HG03457 (cell line): Measurements from ENCODE around the gene PARN.
"Not testable (repeated sequence)": the region's sequence is repeated elsewhere in the genome, so short reads cannot be mapped to it uniquely, and the experiment has no call there.

ENCODE experiments used
- ATAC-seq: cut with Tn5 transposase; IDR thresholded peaks from one replicate; pipeline ENCODE4 v1.9.1; 2021; ENCODE audit warnings: moderate number of reproducible peaks; ENCODE audit not compliant: unreplicated experiment

The PARN gene

GRCh38 chr16:14629919-14630619, at the start of gene PARN:
Gene PARN (minus strand): TSS chr16:14630260. CDS start chr16:14630125, 135 bp downstream.
- peak; percentile 40 for ATAC-seq

GRCh38 chr16:14678748-14679497, 48.9 kb upstream of the PARN start:
- ATAC-seq = no peak

- ATAC-seq = no peak
These were observed 47.6 kb upstream of the PARN start for GRCh38 chr16:14677627-14678026.

- ATAC-seq = no peak
These were observed 46.6 kb upstream of the PARN start for GRCh38 chr16:14676633-14677032.

GRCh38 chr16:14672403-14672971, 42.4 kb upstream of the PARN start:
- no peak for ATAC-seq

GRCh38 chr16:14669776-14670175, 39.7 kb upstream of the PARN start:
- ATAC-seq = no peak

GRCh38 chr16:14668556-14669223, 38.6 kb upstream of the PARN start:
- no peak for ATAC-seq

- ATAC-seq = no peak
These were observed 37.5 kb upstream of the PARN start for GRCh38 chr16:14667347-14668266.

- ATAC-seq = no peak
These were observed 28.0 kb upstream of the PARN start for GRCh38 chr16:14658063-14658462.

- no peak for ATAC-seq
These were observed 22.7 kb upstream of the PARN start for GRCh38 chr16:14652726-14653125.

GRCh38 chr16:14650629-14651028, 20.6 kb upstream of the PARN start:
- no peak for ATAC-seq

GRCh38 chr16:14649816-14650215, 19.8 kb upstream of the PARN start:
- no peak for ATAC-seq

- no peak for ATAC-seq
These were observed 11.9 kb upstream of the PARN start for GRCh38 chr16:14641926-14642325.

- ATAC-seq = no peak
These were observed 11.1 kb upstream of the PARN start for GRCh38 chr16:14641206-14641605.

- no peak for ATAC-seq
These were observed 10.5 kb upstream of the PARN start for GRCh38 chr16:14640538-14640937.

GRCh38 chr16:14636951-14637240, 6.8 kb upstream of the PARN start:
- not testable (repeated sequence) for ATAC-seq

GRCh38 chr16:14636179-14636950, 6.3 kb upstream of the PARN start:
- ATAC-seq = not testable (repeated sequence)

GRCh38 chr16:14635395-14636165, 5.5 kb upstream of the PARN start:
- no peak for ATAC-seq

- no peak for ATAC-seq
These were observed 4.3 kb upstream of the PARN start for GRCh38 chr16:14634389-14634725.
